GM21447 (cell line): ENCODE results near the gene NFE2L2.
"Not testable (repeated sequence)": the region's sequence is repeated elsewhere in the genome, so short reads cannot be mapped to it uniquely, and the experiment has no call there.

Experiments used
- ATAC-seq: cut with Tn5 transposase; IDR thresholded peaks from one replicate; pipeline ENCODE4 v1.9.1; 2021; ENCODE audit not compliant: unreplicated experiment

NFE2L2 gene

GRCh38 chr2:177204417-177204816, 60.1 kb downstream of the NFE2L2 start:
- no peak for ATAC-seq

DNA sequence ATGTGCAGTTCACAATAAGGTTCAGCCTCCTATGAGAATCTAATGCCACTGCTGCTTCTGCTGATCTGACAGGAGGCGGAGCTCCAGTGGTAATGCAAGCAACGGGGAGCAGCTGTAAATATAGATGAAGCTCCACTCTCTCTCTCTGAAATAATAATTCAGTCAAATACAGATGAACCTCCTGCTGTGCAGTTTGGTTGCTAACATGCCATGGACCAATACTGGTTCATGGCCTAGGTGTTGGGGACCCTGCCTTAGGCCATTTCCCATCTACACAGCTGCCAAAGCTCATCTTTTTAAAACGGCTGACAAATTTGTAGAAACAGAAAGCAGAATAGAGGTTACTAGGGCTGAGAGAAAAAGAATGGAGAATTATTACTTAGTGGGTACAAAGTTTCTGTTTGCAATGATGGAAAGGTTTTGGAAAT, 62.6 kb downstream of the NFE2L2 start:
- ATAC-seq: no peak

GRCh38 chr2:177200419-177200818, 64.1 kb downstream of the NFE2L2 start:
- ATAC-seq: not testable (repeated sequence)

- no peak for ATAC-seq
These were observed 69.3 kb downstream of the NFE2L2 start for GRCh38 chr2:177195194-177195593.

GRCh38 chr2:177193240-177193639, 71.3 kb downstream of the NFE2L2 start:
- ATAC-seq: peak; percentile 83

GRCh38 chr2:177192788-177193187, 71.7 kb downstream of the NFE2L2 start:
- no peak for ATAC-seq

DNA sequence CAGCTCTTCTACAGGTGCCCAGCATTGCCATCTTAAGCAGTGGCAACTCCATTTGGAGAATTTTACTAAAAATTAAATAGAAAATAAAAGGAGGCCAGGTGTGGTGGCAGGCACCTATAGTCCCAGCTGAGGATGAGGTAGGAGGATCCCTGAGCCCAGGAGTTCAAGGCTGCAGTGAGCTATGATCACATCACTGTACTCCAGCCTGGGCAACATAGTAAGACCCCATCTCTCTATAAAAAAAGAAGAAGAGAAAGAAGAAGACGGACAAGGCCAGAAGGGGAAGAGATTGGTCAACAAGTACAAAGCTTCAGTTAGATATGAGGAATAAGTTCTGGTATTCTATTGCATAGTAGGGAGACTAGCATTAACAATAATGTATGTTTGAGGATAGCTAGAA, 73.6 kb downstream of the NFE2L2 start:
- ATAC-seq: no peak

GRCh38 chr2:177188482-177189469, 75.8 kb downstream of the NFE2L2 start:
- no peak for ATAC-seq

DNA sequence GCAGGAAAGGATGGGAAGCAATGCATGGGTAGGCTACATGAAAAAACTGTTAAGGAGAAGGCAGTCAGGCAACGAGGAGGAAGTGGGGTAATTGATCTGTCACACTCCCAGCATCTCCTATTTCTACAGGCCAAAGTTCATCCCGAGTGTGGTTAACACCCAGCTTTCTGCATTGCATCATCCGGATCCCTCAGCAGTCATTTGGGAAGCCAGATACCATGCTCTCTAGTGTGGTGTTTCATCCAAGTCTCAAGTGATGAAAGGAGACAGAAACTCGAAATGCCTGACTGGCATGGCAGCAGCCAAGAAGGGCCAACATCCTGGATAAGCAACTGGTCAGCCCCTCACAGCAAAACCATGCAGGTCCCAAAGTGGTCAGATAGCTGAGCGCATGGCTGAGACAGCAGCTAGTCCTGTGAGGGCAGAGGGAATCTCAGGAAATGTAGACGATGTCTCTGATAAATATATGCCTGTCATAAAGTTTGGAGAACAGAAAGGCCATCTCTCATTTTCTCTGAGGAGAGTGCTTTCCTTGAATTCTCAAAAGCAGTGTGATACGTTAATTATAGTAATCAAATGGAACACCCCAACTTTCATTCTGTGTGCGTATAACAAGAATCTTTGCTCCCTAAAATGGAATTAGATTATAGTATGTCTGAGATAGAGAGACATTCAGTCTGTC, 76.8 kb downstream of the NFE2L2 start:
- no peak for ATAC-seq

DNA sequence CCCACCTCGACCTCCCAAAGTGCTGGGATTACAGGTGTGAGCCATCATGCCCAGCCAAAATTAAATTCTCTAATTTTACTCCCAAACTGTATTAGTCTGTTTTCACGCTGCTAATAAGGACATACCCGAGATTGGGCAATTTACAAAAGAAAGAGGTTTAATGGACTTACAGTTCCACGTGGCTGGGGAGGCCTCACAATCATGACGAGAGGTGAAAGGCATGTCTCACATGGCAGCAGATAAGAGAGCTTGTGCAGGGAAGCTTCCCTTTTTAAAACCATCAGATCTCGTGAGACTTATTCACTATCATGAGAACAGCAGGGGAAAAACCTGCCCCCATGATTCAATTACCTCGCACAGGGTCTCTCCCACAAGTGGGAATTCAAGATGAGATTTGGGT, 78.5 kb downstream of the NFE2L2 start:
- not testable (repeated sequence) for ATAC-seq

GRCh38 chr2:177184606-177185005, 79.9 kb downstream of the NFE2L2 start:
- no peak for ATAC-seq

GRCh38 chr2:177183860-177184259, 80.7 kb downstream of the NFE2L2 start:
- no peak for ATAC-seq
